BLaER1 (cell line): ENCODE data around the gene AGAP9.
A peak's percentile ranks its signal among the peaks of the same experiment; 100 is the strongest.
"Not testable (repeated sequence)": the region's sequence is repeated elsewhere in the genome, so short reads cannot be mapped to it uniquely, and the experiment has no call there.

ENCODE experiments used
- H3K27ac ChIP-seq: shearing (Covaris generic); formaldehyde crosslinking; 2 replicates; pipeline ENCODE4 v1.8.1; 2022
- H3K27me3 ChIP-seq: shearing (Covaris generic); formaldehyde crosslinking; 2 replicates; pipeline ENCODE4 v1.8.1; 2022
- H3K36me3 ChIP-seq: shearing (Covaris generic); formaldehyde crosslinking; 2 replicates; pipeline ENCODE4 v1.8.1; 2022
- H3K4me1 ChIP-seq: shearing (Covaris generic); formaldehyde crosslinking; 2 replicates; pipeline ENCODE4 v1.8.1; 2022
- H3K4me2 ChIP-seq: shearing (Covaris generic); formaldehyde crosslinking; 2 replicates; pipeline ENCODE4 v1.8.1; 2022
- H3K4me3 ChIP-seq: shearing (Covaris generic); formaldehyde crosslinking; 2 replicates; pipeline ENCODE4 v1.8.1; 2022
- H3K9ac ChIP-seq: shearing (Covaris generic); formaldehyde crosslinking; 2 replicates; pipeline ENCODE4 v1.8.1; 2022
- H3K9me3 ChIP-seq: shearing (Covaris generic); formaldehyde crosslinking; 2 replicates; pipeline ENCODE4 v1.8.1; 2022
- H4K20me1 ChIP-seq: shearing (Covaris generic); formaldehyde crosslinking; 2 replicates; pipeline ENCODE4 v1.8.1; 2022

AGAP9 gene

GRCh38 chr10:47553214-47553859, 29.9 kb upstream of the AGAP9 start:
- not testable (repeated sequence) for H4K20me1 ChIP-seq, H3K4me1 ChIP-seq, H3K36me3 ChIP-seq, H3K27me3 ChIP-seq, H3K9me3 ChIP-seq
- Histone ChIP-seq H3K4me2 (peak overlapping the region; percentile 55), H3K9ac (peak overlapping the region; percentile 78), H3K27ac (peak overlapping the region; percentile 77), H3K4me3 (peak overlapping the region; percentile 72)

- not testable (repeated sequence) for H3K4me1 ChIP-seq, H3K36me3 ChIP-seq, H3K9me3 ChIP-seq, H4K20me1 ChIP-seq, H3K27me3 ChIP-seq
- peak overlapping the region; percentile 77 for H3K27ac ChIP-seq
- peak overlapping the region; percentile 54 for H3K4me2 ChIP-seq
- peak overlapping the region; percentile 72 for H3K4me3 ChIP-seq
- H3K9ac ChIP-seq, result peak overlapping the region; percentile 78
Observed at GRCh38 chr10:47552719-47553118, 29.3 kb upstream of the AGAP9 start.

- H4K20me1 ChIP-seq, H3K9me3 ChIP-seq, H3K4me2 ChIP-seq, H3K9ac ChIP-seq, H3K4me1 ChIP-seq, H3K27ac ChIP-seq, H3K27me3 ChIP-seq, H3K4me3 ChIP-seq, H3K36me3 ChIP-seq: not testable (repeated sequence)
Observed at GRCh38 chr10:47547286-47547685, 23.8 kb upstream of the AGAP9 start.

- H3K9ac ChIP-seq, H3K27me3 ChIP-seq, H3K4me1 ChIP-seq, H3K27ac ChIP-seq, H3K4me2 ChIP-seq, H4K20me1 ChIP-seq, H3K9me3 ChIP-seq, H3K36me3 ChIP-seq, H3K4me3 ChIP-seq: not testable (repeated sequence)
Observed at GRCh38 chr10:47536430-47536829, 13.0 kb upstream of the AGAP9 start.

- not testable (repeated sequence) for H3K27ac ChIP-seq, H3K27me3 ChIP-seq, H3K36me3 ChIP-seq, H3K4me1 ChIP-seq, H3K4me3 ChIP-seq, H4K20me1 ChIP-seq, H3K9ac ChIP-seq, H3K9me3 ChIP-seq, H3K4me2 ChIP-seq
Observed at GRCh38 chr10:47502313-47502712, 21.1 kb downstream of the AGAP9 start.

GRCh38 chr10:47494226-47494625, 29.2 kb downstream of the AGAP9 start:
- H3K9ac ChIP-seq, H3K4me3 ChIP-seq, H3K9me3 ChIP-seq, H3K36me3 ChIP-seq, H3K4me1 ChIP-seq, H3K27ac ChIP-seq, H3K4me2 ChIP-seq, H4K20me1 ChIP-seq, H3K27me3 ChIP-seq: not testable (repeated sequence)

- H3K27ac ChIP-seq, H3K4me1 ChIP-seq, H4K20me1 ChIP-seq, H3K9ac ChIP-seq, H3K9me3 ChIP-seq, H3K4me3 ChIP-seq, H3K27me3 ChIP-seq, H3K4me2 ChIP-seq, H3K36me3 ChIP-seq: not testable (repeated sequence)
Observed at GRCh38 chr10:47491600-47491999, 31.8 kb downstream of the AGAP9 start, which contains the start of gene FAM25G. Gene FAM25G (minus strand): TSS chr10:47491700. CDS start chr10:47491674, 26 bp downstream.

- not testable (repeated sequence) for H3K36me3 ChIP-seq, H3K27me3 ChIP-seq, H3K4me2 ChIP-seq, H3K4me1 ChIP-seq, H3K9ac ChIP-seq, H3K27ac ChIP-seq, H3K9me3 ChIP-seq, H3K4me3 ChIP-seq, H4K20me1 ChIP-seq
Observed at GRCh38 chr10:47489630-47490029, 33.8 kb downstream of the AGAP9 start.

- not testable (repeated sequence) for H3K4me3 ChIP-seq, H3K9ac ChIP-seq, H3K27ac ChIP-seq, H3K9me3 ChIP-seq, H3K36me3 ChIP-seq, H3K4me1 ChIP-seq, H3K4me2 ChIP-seq, H3K27me3 ChIP-seq, H4K20me1 ChIP-seq
Observed at GRCh38 chr10:47485943-47486342, 37.5 kb downstream of the AGAP9 start.

- H4K20me1 ChIP-seq, H3K4me2 ChIP-seq, H3K9me3 ChIP-seq, H3K4me1 ChIP-seq, H3K27me3 ChIP-seq, H3K36me3 ChIP-seq, H3K9ac ChIP-seq, H3K4me3 ChIP-seq, H3K27ac ChIP-seq: not testable (repeated sequence)
Observed at GRCh38 chr10:47484786-47485185, 38.7 kb downstream of the AGAP9 start.

GRCh38 chr10:47483923-47484322, 39.5 kb downstream of the AGAP9 start, which contains the start of gene ANXA8:
Gene ANXA8 (minus strand): TSS chr10:47484115. CDS start chr10:47483933, 182 bp downstream.
- not testable (repeated sequence) for H3K9ac ChIP-seq, H3K9me3 ChIP-seq, H3K27me3 ChIP-seq, H3K36me3 ChIP-seq, H3K4me2 ChIP-seq, H3K4me1 ChIP-seq, H3K27ac ChIP-seq, H3K4me3 ChIP-seq, H4K20me1 ChIP-seq

GRCh38 chr10:47482367-47482766, 41.1 kb downstream of the AGAP9 start:
- H3K27ac ChIP-seq, H3K4me3 ChIP-seq, H3K4me1 ChIP-seq, H3K27me3 ChIP-seq, H3K9ac ChIP-seq, H4K20me1 ChIP-seq, H3K9me3 ChIP-seq, H3K4me2 ChIP-seq, H3K36me3 ChIP-seq: not testable (repeated sequence)

GRCh38 chr10:47481768-47482181, 41.7 kb downstream of the AGAP9 start:
- H3K36me3 ChIP-seq, H3K27ac ChIP-seq, H3K9ac ChIP-seq, H3K4me1 ChIP-seq, H3K4me3 ChIP-seq, H3K4me2 ChIP-seq, H3K9me3 ChIP-seq, H4K20me1 ChIP-seq, H3K27me3 ChIP-seq: not testable (repeated sequence)

GRCh38 chr10:47481182-47481766, 42.2 kb downstream of the AGAP9 start:
- not testable (repeated sequence) for H3K36me3 ChIP-seq, H3K27ac ChIP-seq, H3K9me3 ChIP-seq, H3K4me3 ChIP-seq, H3K4me1 ChIP-seq, H3K9ac ChIP-seq, H3K27me3 ChIP-seq, H3K4me2 ChIP-seq, H4K20me1 ChIP-seq

GRCh38 chr10:47480133-47480532, 43.3 kb downstream of the AGAP9 start:
- H3K36me3 ChIP-seq, H3K9ac ChIP-seq, H3K27me3 ChIP-seq, H3K4me3 ChIP-seq, H3K4me1 ChIP-seq, H3K9me3 ChIP-seq, H3K4me2 ChIP-seq, H3K27ac ChIP-seq, H4K20me1 ChIP-seq: not testable (repeated sequence)
